Kidney (tissue), 14 donors: Measurements from ENCODE around the gene FAM131A. TPM values are rescaled to one million over a fixed set of nuclear protein-coding genes. Genes with fewer than 3 reads are reported as not detected.
A peak's percentile ranks its signal among the peaks of the same experiment; 100 is the strongest.

Experiments used
- DNase-seq, 5 donors: peaks; one replicate each; pipeline ENCODE4 v3.0.0-alpha.2; 2013 to 2020
- FAIRE-seq: peaks from 2 replicates; lab custom pipeline; 2012; peaks lifted over from hg19 to GRCh38; lab: Jason Lieb, UNC
- H3K27ac ChIP-seq, 2 donors: one replicate each; pipeline ENCODE4 v1.7.0; 2013; ENCODE audit warnings: low read depth in 2 of 2, low read length in 2 of 2, inconsistent platforms in 1 of 2
- H3K27me3 ChIP-seq: one replicate; pipeline ENCODE4 v1.7.1; 2013; ENCODE audit warnings: low read length, inconsistent platforms; ENCODE audit not compliant: control insufficient read depth, insufficient read depth
- H3K36me3 ChIP-seq, 3 donors: one replicate each; pipeline versions ENCODE4 v1.7.0 to v1.7.1; 2013; ENCODE audit warnings: low read length in 3 of 3, control low read depth in 1 of 3, inconsistent platforms in 1 of 3; ENCODE audit not compliant: insufficient read depth in 3 of 3, control insufficient read depth in 2 of 3
- H3K4me1 ChIP-seq, 3 donors: one replicate each; pipeline versions ENCODE4 v1.7.0 to v1.7.1; 2013; ENCODE audit warnings: low read length in 3 of 3, inconsistent platforms in 1 of 3, low read depth in 1 of 3; ENCODE audit not compliant: control insufficient read depth in 2 of 3, insufficient read depth in 2 of 3
- H3K4me3 ChIP-seq, 3 donors: one replicate each; pipeline versions ENCODE4 v1.7.0 to v1.8.1; 2013; ENCODE audit warnings: low read length in 3 of 3, control low read depth in 1 of 3, inconsistent platforms in 1 of 3
- H3K9ac ChIP-seq, 3 donors: one replicate each; pipeline versions ENCODE4 v1.7.0 to v1.7.1; 2013; ENCODE audit warnings: low read length in 3 of 3, control low read depth in 1 of 3, inconsistent platforms in 1 of 3
- H3K9me3 ChIP-seq, 3 donors: one replicate each; pipeline versions ENCODE4 v1.7.0 to v1.7.1; 2013; ENCODE audit warnings: low read length in 3 of 3, control low read depth in 1 of 3, inconsistent platforms in 1 of 3; ENCODE audit not compliant: control insufficient read depth in 2 of 3, insufficient read depth in 1 of 3
- CTCF ChIP-seq: IDR thresholded peaks from 3 replicates; pipeline ENCODE4 v1.5.1; 2012; ENCODE audit warnings: mild to moderate bottlenecking, moderate library complexity, borderline replicate concordance; ENCODE audit not compliant: insufficient read depth; ENCODE audit errors: extremely low read depth
- intact Hi-C: fragments of 100-400 bp; cut with DNase I; formaldehyde crosslinking; loops from one replicate; pipeline ENCODE4 v1.11.1; 2022
- polyA plus RNA-seq: library from polyadenylated mRNA; stranded (reverse); fragments of 350-450 nt; fragmentation: Illumina TruSeq; extraction: RNeasy Lipid Tissue Mini Kit (QIAGEN cat#74804); gene quantifications from one replicate; pipeline ENCODE4 v1.2.3, GENCODE V29; 2014; ENCODE audit warnings: low read depth, low replicate concordance; ENCODE audit not compliant: insufficient read depth
- total RNA-seq: library from RNA; stranded (reverse); fragmentation: NEBNext Ultra II Directional; extraction: Animal tissue kit (Norgen Biotek cat#: 25700); gene quantifications from one replicate; pipeline ENCODE4 v1.2.1, GENCODE V29; 2021
- donor health status: control.
- donor health status: control.
- donor health status: control.
- donor health status: control.
- donor health status: control.
- donor health status: DM: yes; HTN: yes; CAD: no.
- donor health status: Normal renal cell carcinoma (clear cell type).

The FAM131A gene
- total and polyA plus RNA-seq, 2 donors from 2014 or later, result 14.0 to 20.1 TPM

GRCh38 chr3:184350618-184351017, 13.2 kb downstream of the FAM131A start:
- FAIRE-seq (no peak), DNase-seq (no peak)
- Histone ChIP-seq H3K4me3 (no peak overlapping the region), H3K27me3 (no peaks in the 10 kb centered on the region), H3K9me3 (no peaks in the 10 kb centered on the region), H3K4me1 (peaks cover 0 to 8% (median 4%) of the 10 kb centered on the region in 3 donors), H3K27ac (no peak overlapping the region), H3K9ac (no peak overlapping the region), H3K36me3 (peaks cover 0 to 2% (median 0%) of the 10 kb centered on the region in 3 donors)
- intact Hi-C loops, result no loop called here
- TF ChIP-seq CTCF, result no peak

- no peak for TF ChIP-seq CTCF
- DNase-seq (peak in 1 of 5 donors; percentile 13), FAIRE-seq (no peak)
- intact Hi-C loops, result no loop called here
- Histone ChIP-seq H3K27me3 (no peaks in the 10 kb centered on the region), H3K9ac (no peak overlapping the region), H3K4me1 (peaks cover 0 to 8% (median 2%) of the 10 kb centered on the region in 3 donors), H3K4me3 (no peak overlapping the region), H3K27ac (peak overlapping the region in 1 of 2 donors; percentile 18), H3K36me3 (peaks cover 0 to 2% (median 0%) of the 10 kb centered on the region in 3 donors), H3K9me3 (no peaks in the 10 kb centered on the region)
These were observed 14.2 kb downstream of the FAM131A start for GRCh38 chr3:184351511-184352148.

GRCh38 chr3:184352149-184352785, 14.9 kb downstream of the FAM131A start:
- peak in 2 of 5 donors; percentile 34 to 40 for DNase-seq
- intact Hi-C loops, result no loop called here
- no peak for FAIRE-seq

More at GRCh38 chr3:184352149-184352785, 14.9 kb downstream of the FAM131A start:
- peaks cover 0 to 5% (median 0%) of the 10 kb centered on the region in 3 donors for H3K36me3 ChIP-seq
- peaks cover 0 to 8% (median 2%) of the 10 kb centered on the region in 3 donors for H3K4me1 ChIP-seq
- TF ChIP-seq CTCF, result no peak
- H3K9me3 ChIP-seq, result no peaks in the 10 kb centered on the region
- H3K27me3 ChIP-seq, result no peaks in the 10 kb centered on the region
- H3K9ac ChIP-seq, result no peak overlapping the region
- peak overlapping the region in 1 of 2 donors; percentile 38 for H3K27ac ChIP-seq
- H3K4me3 ChIP-seq, result no peak overlapping the region
